Kidney glomerular epithelial cell (primary cell): Measurements from ENCODE around the gene CEBPE.

Experiments
- DNase-seq: peaks from one replicate; lab custom pipeline; 2025; lab: John Stamatoyannopoulos, UW

Gene CEBPE

DNA sequence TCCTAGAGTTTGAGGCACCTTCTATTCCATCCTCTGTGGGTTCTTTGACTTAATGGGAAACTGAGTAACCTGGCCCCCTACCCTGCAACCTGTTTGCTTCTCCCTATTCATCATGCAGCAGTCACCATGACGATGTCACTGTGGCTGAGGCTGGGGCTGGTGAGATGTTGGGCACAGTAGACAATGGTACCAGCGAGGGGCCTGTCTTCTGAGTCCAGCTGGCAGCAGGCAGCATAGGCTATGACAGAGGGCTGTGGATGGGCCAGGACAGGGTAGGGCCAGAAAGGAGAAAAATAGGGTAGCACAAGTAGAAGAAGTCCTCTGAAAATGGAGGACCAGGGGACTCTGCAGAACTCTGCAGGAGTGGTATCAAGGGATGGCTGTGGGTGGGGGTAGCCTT lies 16.3 kb downstream of the CEBPE start:
- no peak for DNase-seq

DNA sequence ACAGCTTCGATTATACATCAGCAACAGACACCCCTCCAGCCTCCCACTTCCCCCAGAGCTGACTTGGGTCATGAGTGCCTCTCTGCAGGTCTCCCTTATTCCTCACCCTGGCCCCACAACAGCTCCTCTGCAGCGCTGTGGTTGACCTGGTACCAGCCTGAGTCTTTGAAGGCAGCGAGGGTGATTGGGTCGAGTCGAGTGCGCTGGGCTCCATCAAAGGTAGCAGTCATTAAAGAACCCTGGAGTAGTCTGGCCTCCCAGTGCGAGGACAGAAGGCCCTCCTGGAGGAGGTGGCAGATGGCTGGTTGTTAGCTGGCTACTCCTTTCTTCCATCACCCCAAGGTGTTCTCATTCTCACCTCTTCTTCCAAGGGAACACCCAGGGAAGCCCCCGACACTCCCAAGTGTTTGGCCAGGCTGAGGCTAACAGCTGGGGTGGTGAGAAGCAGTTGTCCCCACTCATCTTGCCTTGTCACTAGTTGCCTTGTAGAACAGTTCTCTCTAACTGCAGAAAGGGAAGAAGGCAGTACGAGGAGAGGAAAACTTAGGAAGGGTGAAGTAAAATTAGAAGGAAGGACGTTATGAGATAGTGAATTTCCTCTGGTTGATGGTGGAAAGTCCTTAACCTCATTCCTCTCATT lies 16.9 kb downstream of the CEBPE start:
- DNase-seq, result no peak

DNA sequence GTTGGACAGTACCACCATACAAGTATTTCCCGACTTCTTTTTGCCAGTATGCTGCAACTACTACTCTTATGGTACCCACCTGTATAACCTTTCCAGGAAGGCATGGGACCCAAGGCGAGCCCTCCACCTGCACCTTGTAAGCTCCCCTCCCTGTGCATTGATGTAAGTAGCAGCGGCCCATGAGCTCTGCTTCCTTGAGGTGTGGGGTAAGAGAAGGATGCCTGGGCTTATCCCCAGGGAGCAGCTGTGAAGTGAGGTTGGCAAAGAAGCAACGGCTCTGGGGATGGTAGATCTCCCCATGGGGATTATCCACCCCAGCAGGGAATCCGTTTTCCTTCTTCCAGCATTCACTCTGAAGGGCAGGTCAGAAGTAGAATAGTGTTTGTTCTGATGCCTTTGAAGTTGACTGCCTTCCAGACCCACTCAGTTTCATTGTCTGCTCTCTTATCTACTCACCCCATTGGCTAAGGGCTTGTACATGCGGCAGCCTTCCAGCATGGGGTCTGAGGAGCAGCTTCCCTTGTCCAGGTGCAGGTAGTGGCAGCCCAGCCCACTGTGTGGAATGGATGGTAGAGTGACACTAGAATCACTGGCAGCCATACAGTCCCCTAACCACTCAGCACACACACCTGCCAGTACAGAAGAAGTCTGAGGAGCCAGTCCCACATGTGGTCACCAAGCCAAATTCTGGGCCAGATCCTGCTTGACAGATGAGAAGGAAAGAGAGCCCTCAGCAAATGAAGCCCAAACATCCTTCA lies 17.7 kb downstream of the CEBPE start:
- DNase-seq, result no peak

GRCh38 chr14:23099212-23099861 lies 19.7 kb downstream of the CEBPE start:
- DNase-seq, result no peak

DNA sequence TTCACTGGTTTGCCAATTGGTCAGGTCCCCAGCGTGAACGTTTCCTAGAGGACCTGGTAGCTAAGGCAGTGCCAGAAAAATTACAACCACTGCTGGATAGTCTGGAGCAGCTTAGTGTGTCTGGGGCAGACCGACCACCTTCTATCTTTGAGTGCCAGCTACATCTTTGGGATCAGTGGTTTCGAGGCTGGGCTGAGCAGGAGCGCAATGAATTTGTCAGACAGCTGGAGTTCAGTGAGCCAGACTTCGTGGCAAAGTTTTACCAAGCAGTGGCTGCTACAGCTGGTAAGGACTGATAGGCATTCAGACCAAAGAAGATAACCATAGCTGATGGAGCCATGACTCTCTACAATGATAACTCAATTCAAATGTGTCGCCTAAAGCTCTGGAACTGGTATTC lies 21.3 kb downstream of the CEBPE start:
- no peak for DNase-seq

DNA sequence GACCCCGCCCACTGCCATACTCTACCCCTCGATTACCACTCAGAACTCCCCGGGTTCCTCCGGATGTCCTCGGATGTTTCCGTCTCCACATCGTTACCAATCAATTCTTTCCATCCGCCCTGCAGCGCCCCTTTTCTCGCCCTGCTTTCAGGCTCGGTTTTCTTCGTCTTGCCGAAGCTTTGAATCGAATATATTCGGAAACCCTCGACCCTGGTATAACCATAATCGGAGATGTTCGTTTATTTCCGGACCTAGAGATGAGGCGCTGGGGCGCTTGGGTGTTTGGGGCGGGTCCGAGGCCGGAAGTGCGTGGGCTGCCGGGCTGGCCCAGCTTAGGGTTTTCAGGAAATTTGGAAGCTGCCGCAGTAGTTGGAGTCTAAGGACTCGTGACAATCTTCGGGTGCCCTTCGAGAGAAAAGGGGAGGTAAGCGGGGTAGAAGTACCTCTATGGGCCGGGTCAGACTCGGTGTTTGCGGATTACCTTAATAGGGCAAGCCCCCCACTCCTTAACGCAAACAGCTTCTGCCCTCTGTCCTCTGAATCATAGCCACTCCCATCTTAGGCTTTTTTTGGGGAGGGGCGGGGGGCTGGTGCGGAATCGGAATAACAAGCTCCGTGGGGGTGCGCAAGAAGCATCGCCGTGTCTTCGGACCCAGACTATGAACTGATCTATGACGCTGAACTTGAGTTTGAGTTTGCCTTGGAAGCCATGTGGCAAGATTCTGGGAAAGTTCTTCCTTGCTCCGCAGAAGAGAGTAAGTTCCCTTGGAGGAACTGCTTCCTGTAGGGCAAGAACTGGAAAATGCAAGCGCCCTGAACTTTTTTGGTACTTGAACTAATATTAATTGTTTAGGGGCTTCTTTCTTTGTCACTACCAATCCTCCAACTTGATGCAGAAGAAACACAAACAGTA lies 23.6 kb downstream of the CEBPE start, which contains the start of gene C14orf119:
Gene C14orf119, plus strand, starts transcription at position 310 of the 913 bp plus-strand sequence. CDS start 2,154 bp downstream, outside the sequence.
- no peak for DNase-seq

DNA sequence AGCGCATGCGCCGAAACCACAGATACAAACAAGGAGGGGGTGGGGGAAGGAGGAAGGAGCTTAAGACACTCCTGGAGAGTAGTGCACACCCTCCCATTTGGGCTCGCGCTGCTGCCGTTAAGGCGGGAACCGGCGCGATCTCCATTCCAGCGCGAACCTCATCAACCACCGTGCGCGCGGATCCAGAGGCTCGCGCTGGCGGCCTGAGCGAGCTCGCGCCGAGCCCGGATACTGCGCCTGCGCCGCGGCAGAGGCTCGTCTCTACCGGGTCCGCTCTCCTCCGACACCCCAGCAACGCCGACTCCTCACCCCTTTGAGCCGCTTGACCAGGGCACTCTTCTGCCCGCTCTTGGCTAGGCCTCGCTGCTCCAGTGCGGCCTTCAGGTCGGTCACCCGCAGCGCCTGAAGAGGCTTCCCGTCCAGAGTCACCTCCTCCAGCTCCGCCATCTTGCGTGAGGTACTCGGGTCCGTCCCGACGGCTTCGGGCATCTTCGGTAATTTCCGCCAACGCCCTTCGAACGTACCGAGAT lies 24.3 kb downstream of the CEBPE start, which contains the start of gene ACIN1:
Gene ACIN1, minus strand, starts transcription at position 471 of the 530 bp plus-strand sequence. Its CDS starts 24 bp downstream, at position 447.
- DNase-seq, result no peak

- DNase-seq, result no peak
Observed at GRCh38 chr14:23093991-23094665, 24.9 kb downstream of the CEBPE start.

DNA sequence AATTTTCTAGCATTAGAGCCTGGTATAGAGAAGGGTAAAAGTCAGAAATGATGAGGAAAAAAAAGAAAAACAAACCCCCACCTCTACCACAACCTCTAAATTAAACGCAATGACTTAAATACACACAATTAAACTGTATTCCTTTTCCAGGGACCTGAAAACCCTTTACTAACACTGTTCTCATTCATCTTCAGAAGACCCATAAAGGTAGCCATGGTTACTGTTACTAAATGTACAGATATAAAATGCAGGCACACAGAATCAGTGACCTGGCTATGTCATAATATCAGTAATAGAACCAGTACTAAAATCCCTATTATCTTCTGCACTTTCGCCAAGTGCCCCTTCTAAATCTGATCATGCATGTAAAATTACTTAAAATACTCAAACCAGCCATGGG lies 25.5 kb downstream of the CEBPE start:
- DNase-seq, result no peak

DNA sequence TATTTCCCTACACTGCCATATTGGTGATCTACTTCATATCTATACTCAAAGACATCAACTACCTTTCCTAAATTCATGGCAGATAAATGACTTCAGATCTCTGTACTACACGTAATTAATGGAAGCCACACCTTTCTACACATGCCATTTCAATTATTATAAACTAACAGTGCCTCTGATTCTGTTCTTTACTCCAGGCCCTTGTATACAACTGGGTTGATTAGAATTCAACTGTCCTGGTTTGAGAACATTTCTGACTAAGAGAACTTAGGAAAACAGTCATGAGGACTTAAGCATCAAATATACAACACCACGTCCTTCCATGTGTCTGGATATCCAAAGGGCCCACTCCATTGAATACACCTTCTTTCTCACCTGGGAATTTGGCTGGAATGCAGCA lies 26.0 kb downstream of the CEBPE start:
- DNase-seq, result no peak

- DNase-seq, result no peak
Observed at GRCh38 chr14:23091294-23092225, 27.5 kb downstream of the CEBPE start.

DNA sequence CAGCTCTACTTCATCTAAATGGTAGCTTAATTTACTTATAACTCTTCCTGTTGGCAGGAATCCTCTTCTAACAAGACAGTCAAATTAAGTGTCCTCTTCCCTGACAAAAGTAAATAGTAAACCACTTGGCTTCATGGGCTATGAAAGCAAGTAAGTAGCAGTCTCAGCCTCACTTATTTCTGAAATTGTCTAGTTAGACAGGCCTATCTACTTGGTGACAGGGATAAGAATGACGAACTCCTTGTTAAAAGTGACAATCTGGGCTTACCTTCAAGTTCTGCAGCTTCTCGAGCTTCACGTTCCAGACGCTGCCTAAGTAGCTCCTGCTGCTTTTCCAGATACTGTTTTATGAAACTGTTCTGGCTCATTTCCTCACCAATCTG lies 28.8 kb downstream of the CEBPE start:
- DNase-seq, result no peak

- DNase-seq, result no peak
Observed at GRCh38 chr14:23089498-23090253, 29.4 kb downstream of the CEBPE start.

- DNase-seq, result no peak
Observed at GRCh38 chr14:23086565-23086964, 32.5 kb downstream of the CEBPE start.

- no peak for DNase-seq
Observed at GRCh38 chr14:23085458-23085857, 33.6 kb downstream of the CEBPE start.

GRCh38 chr14:23080474-23080873 lies 38.6 kb downstream of the CEBPE start:
- no peak for DNase-seq

- DNase-seq, result no peak
Observed at GRCh38 chr14:23079716-23080115, 39.3 kb downstream of the CEBPE start.

- DNase-seq, result no peak
Observed at GRCh38 chr14:23078692-23079116, 40.4 kb downstream of the CEBPE start.

- DNase-seq, result no peak
Observed at GRCh38 chr14:23077962-23078361, 41.1 kb downstream of the CEBPE start.
